Chondrocyte (in vitro differentiated cells): ENCODE results near the gene NT5DC3. TPM values are rescaled to one million over a fixed set of nuclear protein-coding genes. Genes with fewer than 3 reads are reported as not detected.

Experiments used
- DNase-seq: peaks from one replicate; pipeline ENCODE4 v3.0.0; 2021; ENCODE audit warnings: mixed read lengths, low spot score
- H3K27ac Mint-ChIP-seq: one replicate; pipeline ENCODE4 v1.8.0; 2021; ENCODE audit warnings: mild to moderate bottlenecking, moderate library complexity, mixed read lengths; ENCODE audit not compliant: unreplicated experiment
- H3K27me3 Mint-ChIP-seq: 2 replicates; pipeline ENCODE4 v1.8.0; 2021; ENCODE audit warnings: low read depth, mixed read lengths
- H3K36me3 Mint-ChIP-seq: 2 replicates; pipeline ENCODE4 v1.8.0; 2021; ENCODE audit warnings: low read depth, mixed read lengths
- H3K4me1 Mint-ChIP-seq: 2 replicates; pipeline ENCODE4 v1.8.0; 2021; ENCODE audit warnings: low read depth, mild to moderate bottlenecking, mixed read lengths
- H3K4me3 Mint-ChIP-seq: one replicate; pipeline ENCODE4 v1.8.0; 2021; ENCODE audit warnings: mild to moderate bottlenecking, moderate library complexity, mixed read lengths; ENCODE audit not compliant: unreplicated experiment
- H3K9me3 Mint-ChIP-seq: 2 replicates; pipeline ENCODE4 v1.8.0; 2021; ENCODE audit warnings: low read depth, mixed read lengths
- total RNA-seq: library from RNA; stranded (reverse); gene quantifications from 3 replicates; pipeline ENCODE4 v1.2.1, GENCODE V29; 2021
- TF ChIP-seq, protein P1 (sequence below): fragments of 200-600 bp; sonication (generic); IDR thresholded peaks from 2 replicates; pipeline ENCODE4 v1.5.0; 2021; ENCODE audit warnings: antibody characterized with exemption, mild to moderate bottlenecking, moderate library complexity

Gene NT5DC3
- total RNA-seq, 1 donor from 2014 or later = 26.2 TPM

DNA sequence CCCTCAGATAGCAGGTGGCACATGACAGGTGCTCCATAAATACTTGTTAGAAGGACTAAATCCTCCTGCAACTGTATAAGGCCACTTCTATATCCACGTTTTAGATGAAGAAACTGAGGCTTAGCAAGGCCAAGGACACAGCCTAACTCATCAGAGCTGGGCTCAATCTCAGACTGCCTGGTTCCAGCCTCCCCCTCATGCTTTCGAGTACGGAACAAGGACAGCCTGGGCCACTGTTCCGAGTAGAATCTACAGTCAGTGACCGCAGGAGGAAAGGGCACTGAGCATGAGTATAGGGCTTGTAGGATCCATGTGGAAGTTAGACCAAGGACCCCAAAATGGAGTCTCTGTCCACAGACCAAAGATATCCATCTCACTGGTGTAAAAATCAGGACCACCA lies 84.6 kb downstream of the NT5DC3 start:
- DNase-seq = no peak
- Mint-ChIP-seq H3K27me3 (no peaks in the 10 kb centered on the region), H3K4me1 (peaks cover 3% of the 10 kb centered on the region), H3K4me3 (no peak overlapping the region), H3K9me3 (no peaks in the 10 kb centered on the region), H3K36me3 (peaks cover 18% of the 10 kb centered on the region), H3K27ac (no peak overlapping the region)
- TF ChIP-seq, protein P1, sequence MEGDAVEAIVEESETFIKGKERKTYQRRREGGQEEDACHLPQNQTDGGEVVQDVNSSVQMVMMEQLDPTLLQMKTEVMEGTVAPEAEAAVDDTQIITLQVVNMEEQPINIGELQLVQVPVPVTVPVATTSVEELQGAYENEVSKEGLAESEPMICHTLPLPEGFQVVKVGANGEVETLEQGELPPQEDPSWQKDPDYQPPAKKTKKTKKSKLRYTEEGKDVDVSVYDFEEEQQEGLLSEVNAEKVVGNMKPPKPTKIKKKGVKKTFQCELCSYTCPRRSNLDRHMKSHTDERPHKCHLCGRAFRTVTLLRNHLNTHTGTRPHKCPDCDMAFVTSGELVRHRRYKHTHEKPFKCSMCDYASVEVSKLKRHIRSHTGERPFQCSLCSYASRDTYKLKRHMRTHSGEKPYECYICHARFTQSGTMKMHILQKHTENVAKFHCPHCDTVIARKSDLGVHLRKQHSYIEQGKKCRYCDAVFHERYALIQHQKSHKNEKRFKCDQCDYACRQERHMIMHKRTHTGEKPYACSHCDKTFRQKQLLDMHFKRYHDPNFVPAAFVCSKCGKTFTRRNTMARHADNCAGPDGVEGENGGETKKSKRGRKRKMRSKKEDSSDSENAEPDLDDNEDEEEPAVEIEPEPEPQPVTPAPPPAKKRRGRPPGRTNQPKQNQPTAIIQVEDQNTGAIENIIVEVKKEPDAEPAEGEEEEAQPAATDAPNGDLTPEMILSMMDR = no peak

DNA sequence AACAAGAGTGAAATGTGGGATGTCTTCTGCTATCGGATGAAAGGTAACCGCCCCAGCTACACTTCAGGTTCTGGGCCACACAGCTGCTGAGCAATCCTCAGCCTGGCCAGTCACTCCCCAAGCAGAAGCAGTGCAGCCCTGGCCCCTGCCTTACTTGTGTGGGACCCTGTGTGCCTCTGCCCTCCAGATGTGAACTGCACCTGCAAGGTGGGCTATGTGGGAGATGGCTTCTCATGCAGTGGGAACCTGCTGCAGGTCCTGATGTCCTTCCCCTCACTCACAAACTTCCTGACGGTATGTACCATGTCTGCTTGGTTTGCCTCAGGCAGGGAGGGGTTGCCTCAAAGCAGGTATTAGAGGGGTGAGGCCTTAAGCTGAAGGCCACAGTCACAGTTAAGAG lies 85.6 kb downstream of the NT5DC3 start:
- H3K27ac Mint-ChIP-seq = no peak overlapping the region
- H3K36me3 Mint-ChIP-seq = peaks cover 15% of the 10 kb centered on the region
- TF ChIP-seq, protein P1 = no peak
- H3K9me3 Mint-ChIP-seq = no peaks in the 10 kb centered on the region
- H3K27me3 Mint-ChIP-seq = no peaks in the 10 kb centered on the region
- H3K4me3 Mint-ChIP-seq = no peak overlapping the region
- no peak for DNase-seq
- peaks cover 3% of the 10 kb centered on the region for H3K4me1 Mint-ChIP-seq

DNA sequence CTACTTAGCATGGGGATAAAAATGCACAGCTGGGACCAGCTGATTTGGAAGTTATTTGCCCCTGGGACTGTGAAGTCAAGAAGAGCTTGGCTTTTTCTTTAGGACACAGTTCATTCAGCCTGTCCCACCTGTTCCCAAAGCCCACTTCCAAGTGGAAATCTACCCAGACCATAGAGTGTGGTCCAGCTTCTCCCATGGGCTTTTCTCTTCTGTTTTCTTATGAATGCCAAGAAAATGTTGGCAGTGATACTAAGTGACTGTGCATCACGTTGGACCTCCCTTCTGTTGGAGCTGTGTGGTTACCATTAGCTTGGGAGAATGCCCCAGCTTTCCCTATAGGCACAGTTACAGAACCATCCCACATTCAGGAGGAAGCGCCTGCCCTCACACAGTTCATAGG lies 89.4 kb downstream of the NT5DC3 start:
- H3K9me3 Mint-ChIP-seq = no peaks in the 10 kb centered on the region
- no peak overlapping the region for H3K4me3 Mint-ChIP-seq
- TF ChIP-seq, protein P1 = no peak
- DNase-seq = no peak
- peaks cover 3% of the 10 kb centered on the region for H3K4me1 Mint-ChIP-seq
- H3K27me3 Mint-ChIP-seq = no peaks in the 10 kb centered on the region
- peaks cover 5% of the 10 kb centered on the region for H3K36me3 Mint-ChIP-seq
- H3K27ac Mint-ChIP-seq = no peak overlapping the region

DNA sequence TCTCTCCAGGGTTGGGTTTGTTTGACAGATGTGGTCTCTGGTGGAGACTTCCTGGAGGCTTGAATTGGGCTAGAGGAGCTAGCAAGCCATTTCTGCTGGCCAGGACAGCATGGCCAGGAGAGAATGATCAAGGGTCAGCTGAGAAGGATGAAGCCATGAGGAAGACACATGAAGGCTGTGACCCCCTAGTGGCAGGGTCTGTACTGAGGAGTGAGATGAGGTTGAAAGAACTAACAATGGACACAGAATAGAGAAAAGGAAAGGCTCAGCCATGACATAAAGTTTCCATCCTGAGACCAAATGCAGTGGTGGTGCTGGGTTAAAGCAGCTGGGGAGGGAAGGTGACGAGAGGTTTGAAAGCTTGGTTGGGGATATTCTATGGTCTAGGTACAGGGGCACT lies 89.9 kb downstream of the NT5DC3 start:
- H3K9me3 Mint-ChIP-seq = no peaks in the 10 kb centered on the region

DNA sequence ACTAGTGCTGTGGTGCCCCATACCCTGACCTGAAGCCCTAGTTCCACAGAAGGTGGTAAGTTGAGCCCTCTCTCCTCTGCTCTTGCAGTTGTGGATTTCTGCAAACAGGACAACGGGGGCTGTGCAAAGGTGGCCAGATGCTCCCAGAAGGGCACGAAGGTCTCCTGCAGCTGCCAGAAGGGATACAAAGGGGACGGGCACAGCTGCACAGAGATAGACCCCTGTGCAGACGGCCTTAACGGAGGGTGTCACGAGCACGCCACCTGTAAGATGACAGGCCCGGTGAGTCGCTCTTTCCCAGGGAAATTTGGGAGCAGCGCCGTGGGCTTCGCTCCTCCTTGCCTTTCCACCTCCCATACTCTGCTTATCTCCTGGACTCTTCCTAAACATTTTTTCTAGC lies 92.2 kb downstream of the NT5DC3 start:
- Mint-ChIP-seq H3K27me3 (no peaks in the 10 kb centered on the region), H3K9me3 (no peaks in the 10 kb centered on the region), H3K4me3 (no peak overlapping the region), H3K27ac (no peak overlapping the region), H3K4me1 (peaks cover 3% of the 10 kb centered on the region), H3K36me3 (no peaks in the 10 kb centered on the region)
- no peak for DNase-seq
- TF ChIP-seq, protein P1 = no peak

More for the DNA sequence above, 89.9 kb downstream of the NT5DC3 start:
- Mint-ChIP-seq H3K4me3 (no peak overlapping the region), H3K27me3 (no peaks in the 10 kb centered on the region), H3K27ac (no peak overlapping the region), H3K4me1 (peaks cover 3% of the 10 kb centered on the region), H3K36me3 (peaks cover 5% of the 10 kb centered on the region)
- TF ChIP-seq, protein P1 = no peak
- DNase-seq = no peak
